NCI-H187 treated with DMSO at 0.1 percent for 48 hours (cell line): ENCODE results near the gene HMGXB3.

ENCODE experiments used
- DNase-seq: peaks from one replicate; lab custom pipeline; 2025; lab: John Stamatoyannopoulos, UW

The HMGXB3 gene

GRCh38 chr5:150053713-150054392 is 53.3 kb downstream of the HMGXB3 start:
- no peak for DNase-seq

GRCh38 chr5:150054569-150054968 is 54.0 kb downstream of the HMGXB3 start:
- DNase-seq = no peak

GRCh38 chr5:150055326-150056074 is 55.0 kb downstream of the HMGXB3 start:
- DNase-seq = no peak

GRCh38 chr5:150056075-150056443 is 55.5 kb downstream of the HMGXB3 start:
- DNase-seq = no peak

GRCh38 chr5:150057052-150057451 is 56.5 kb downstream of the HMGXB3 start:
- no peak for DNase-seq

GRCh38 chr5:150057511-150057910 is 57.0 kb downstream of the HMGXB3 start:
- DNase-seq = no peak

GRCh38 chr5:150057996-150058395 is 57.5 kb downstream of the HMGXB3 start:
- no peak for DNase-seq

GRCh38 chr5:150058480-150059126 is 58.1 kb downstream of the HMGXB3 start:
- no peak for DNase-seq

GRCh38 chr5:150059623-150060022 is 59.1 kb downstream of the HMGXB3 start:
- DNase-seq = no peak

- DNase-seq = no peak
Observed at GRCh38 chr5:150060471-150060870, 59.9 kb downstream of the HMGXB3 start.

GRCh38 chr5:150061538-150061995 is 61.0 kb downstream of the HMGXB3 start:
- DNase-seq = no peak

GRCh38 chr5:150062216-150062922 is 61.8 kb downstream of the HMGXB3 start:
- no peak for DNase-seq

- DNase-seq = no peak
Observed at GRCh38 chr5:150063638-150064037, 63.1 kb downstream of the HMGXB3 start.

- DNase-seq = no peak
Observed at GRCh38 chr5:150064681-150065220, 64.2 kb downstream of the HMGXB3 start.

GRCh38 chr5:150065346-150065745 is 64.8 kb downstream of the HMGXB3 start:
- DNase-seq = no peak

- no peak for DNase-seq
Observed at GRCh38 chr5:150065886-150066285, 65.3 kb downstream of the HMGXB3 start.

GRCh38 chr5:150066436-150066835 is 65.9 kb downstream of the HMGXB3 start:
- DNase-seq = no peak

- no peak for DNase-seq
Observed at GRCh38 chr5:150066901-150067396, 66.4 kb downstream of the HMGXB3 start.

GRCh38 chr5:150067405-150067960 is 66.9 kb downstream of the HMGXB3 start:
- DNase-seq = no peak

GRCh38 chr5:150068071-150068470 is 67.5 kb downstream of the HMGXB3 start:
- no peak for DNase-seq

- DNase-seq = no peak
Observed at GRCh38 chr5:150068472-150068871, 67.9 kb downstream of the HMGXB3 start.
